GM18511 (cell line): ENCODE measurements around the gene LRRC71.

Experiments
- ATAC-seq: cut with Tn5 transposase; IDR thresholded peaks from one replicate; pipeline ENCODE4 v1.9.1; 2021; ENCODE audit warnings: mild to moderate bottlenecking, moderate library complexity; ENCODE audit not compliant: unreplicated experiment

LRRC71 gene

DNA sequence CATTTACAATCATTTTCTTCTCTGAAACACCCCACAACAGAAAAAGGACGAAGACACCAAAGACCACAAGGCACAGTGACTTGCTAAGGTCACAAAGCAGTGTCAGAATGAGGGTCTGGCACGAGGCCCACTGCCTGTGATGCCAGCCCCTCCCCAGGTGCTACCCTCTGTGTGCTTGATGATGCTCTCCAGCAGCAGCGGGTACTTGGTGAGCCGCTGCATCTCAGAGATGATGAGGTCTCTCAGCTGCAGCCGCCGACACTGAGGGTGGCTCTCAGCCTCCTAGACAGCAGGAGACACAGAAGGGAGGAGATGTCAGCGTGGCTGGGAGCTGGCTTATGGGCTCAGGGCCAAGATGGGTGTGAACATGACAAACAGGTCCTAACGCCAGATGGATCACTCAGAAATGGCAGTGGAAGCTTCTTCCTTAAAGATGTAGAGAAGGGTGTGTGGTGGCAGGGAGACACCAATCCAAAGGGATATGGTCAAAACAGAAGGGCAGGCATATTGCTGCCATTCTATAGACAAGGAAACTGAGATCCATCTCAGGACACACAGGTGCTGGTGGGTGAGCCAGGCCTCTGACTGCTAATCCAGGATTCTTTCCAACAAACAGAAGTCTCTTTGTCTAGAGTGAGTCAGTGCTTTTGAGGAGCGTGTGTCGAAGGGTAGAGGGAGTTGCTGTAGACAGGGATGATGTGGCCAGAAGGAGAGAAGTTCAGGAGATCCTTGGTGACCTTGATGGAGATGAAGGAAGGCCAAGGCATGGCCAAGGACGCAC lies 25.6 kb downstream of the LRRC71 start:
- no peak for ATAC-seq

DNA sequence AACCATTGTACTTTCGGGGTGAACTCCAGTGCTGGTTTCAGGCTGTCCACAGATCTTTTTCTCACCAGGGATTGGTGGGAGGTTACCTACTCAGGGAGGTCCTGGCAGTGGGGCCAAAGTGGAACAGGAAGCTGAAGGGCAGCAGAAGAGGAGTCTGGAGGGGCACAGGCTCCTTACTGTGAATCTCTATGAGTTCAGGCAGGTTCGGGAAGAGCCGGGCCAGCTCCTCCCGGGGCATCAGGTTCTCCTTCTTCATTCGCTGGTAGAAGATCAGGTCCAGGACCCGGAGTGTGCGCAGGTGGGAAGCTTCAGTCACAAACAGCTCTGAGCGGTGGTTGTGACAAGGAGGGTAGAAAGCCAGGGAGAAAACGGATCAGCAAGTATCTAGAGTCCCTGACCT lies 26.7 kb downstream of the LRRC71 start:
- no peak for ATAC-seq

- no peak for ATAC-seq
These were observed 27.5 kb downstream of the LRRC71 start for GRCh38 chr1:156947818-156948525.

- ATAC-seq: no peak
These were observed 28.3 kb downstream of the LRRC71 start for GRCh38 chr1:156948708-156949107.

DNA sequence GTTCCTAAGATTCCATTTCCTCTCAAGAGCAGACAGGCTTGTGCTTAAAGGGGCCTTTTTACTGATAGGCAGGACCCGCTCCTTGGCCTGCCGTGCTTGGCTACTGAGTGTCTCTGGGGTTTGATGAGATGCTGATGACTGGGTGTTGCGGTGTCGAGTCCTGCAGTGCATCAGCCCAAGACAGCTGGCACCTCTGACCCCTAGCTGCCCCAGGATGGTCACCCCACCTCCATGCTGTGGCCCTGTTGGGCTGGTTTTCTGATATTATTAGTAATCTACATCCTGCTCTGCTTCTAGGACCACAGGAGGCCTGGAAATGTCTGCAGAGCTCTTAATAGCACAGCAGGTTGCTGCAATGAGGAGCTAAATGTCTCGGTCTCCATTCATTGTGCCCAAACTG lies 28.7 kb downstream of the LRRC71 start:
- ATAC-seq: no peak

DNA sequence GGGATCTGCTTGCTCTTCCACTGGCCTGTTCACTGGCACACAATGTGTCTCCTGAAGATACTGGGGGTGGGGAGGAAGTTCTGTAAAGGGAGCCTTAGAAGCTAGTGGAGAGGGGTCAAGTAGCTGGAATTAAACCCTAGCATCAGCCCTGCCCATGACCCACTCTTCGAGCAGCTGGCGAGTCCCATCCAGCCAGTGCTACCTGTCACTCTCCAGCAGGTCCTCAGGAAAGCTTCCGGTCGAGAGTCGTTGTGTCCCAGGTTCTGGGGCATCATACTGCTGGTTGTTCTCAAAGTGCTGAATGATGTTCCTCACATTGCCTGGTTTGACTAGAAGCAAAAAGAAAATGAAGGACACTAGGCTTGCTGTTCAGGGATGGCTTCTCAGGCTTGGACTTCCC lies 30.9 kb downstream of the LRRC71 start:
- no peak for ATAC-seq

DNA sequence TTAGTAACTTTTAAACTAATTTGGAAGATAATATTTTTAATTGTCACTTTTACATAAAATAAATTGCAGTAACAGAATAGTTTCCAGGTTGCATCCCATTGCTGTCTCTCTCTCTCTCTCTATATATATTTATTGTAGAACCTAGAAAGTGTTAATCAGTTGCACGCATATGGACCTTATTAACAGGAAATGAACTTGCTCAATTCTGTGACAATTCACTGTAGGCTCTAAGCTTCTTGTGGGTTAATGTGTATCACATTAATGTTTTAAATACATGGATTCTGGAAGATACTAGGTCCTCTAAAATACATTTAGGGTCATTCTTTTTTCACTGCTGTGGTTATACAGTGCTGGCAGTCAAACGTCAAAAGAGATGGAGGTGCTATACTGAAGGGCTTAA lies 33.1 kb downstream of the LRRC71 start:
- ATAC-seq: no peak

- ATAC-seq: no peak
These were observed 35.9 kb downstream of the LRRC71 start for GRCh38 chr1:156956333-156956732.

GRCh38 chr1:156957634-156958033 lies 37.2 kb downstream of the LRRC71 start:
- ATAC-seq: no peak

DNA sequence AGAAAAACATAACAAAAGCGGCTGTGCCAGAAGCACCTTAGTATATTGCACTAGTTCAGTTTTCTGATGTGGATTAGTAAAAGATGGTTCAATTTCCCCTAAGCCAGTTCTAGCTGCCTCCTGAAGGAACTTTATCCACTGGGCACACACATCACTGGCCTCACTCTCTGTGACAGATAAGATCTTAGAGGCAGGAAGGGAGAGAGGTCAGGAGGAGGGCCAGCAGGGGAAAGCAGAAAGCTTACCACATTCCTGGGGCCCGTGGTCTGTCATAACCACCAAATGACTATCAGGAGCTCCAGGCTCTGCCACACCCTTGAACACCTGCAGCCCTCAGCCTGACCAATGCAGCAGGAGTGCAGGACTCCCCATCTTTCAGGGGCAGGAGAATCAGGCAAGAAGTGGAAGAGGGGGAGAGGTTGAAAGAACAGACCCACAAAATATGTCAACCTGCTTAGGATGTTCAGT lies 37.8 kb downstream of the LRRC71 start:
- ATAC-seq: no peak

- ATAC-seq: no peak
These were observed 39.0 kb downstream of the LRRC71 start for GRCh38 chr1:156959414-156959813.

DNA sequence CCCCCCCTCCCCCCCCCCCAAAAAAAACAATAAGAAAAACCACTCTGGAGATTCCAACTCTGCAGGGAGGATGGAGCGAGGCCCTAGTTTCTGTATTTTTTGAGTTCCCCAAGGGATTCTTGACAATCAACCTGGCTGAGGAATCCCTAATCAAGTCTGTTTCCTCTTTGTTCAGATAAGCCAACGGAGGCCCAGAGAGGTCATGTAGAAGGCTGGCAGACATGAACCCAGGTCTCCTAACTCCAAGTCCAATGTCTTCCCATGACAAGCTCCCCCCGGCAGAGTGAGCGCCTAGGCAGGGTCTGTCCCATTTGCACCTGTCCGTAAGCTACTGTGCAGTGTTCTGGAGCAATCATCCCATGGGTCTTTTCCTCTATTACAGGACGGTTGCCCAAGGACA lies 39.5 kb downstream of the LRRC71 start:
- ATAC-seq: no peak

- no peak for ATAC-seq
These were observed 41.3 kb downstream of the LRRC71 start for GRCh38 chr1:156961709-156962108.

- ATAC-seq: no peak
These were observed 43.2 kb downstream of the LRRC71 start for GRCh38 chr1:156963621-156964020.

DNA sequence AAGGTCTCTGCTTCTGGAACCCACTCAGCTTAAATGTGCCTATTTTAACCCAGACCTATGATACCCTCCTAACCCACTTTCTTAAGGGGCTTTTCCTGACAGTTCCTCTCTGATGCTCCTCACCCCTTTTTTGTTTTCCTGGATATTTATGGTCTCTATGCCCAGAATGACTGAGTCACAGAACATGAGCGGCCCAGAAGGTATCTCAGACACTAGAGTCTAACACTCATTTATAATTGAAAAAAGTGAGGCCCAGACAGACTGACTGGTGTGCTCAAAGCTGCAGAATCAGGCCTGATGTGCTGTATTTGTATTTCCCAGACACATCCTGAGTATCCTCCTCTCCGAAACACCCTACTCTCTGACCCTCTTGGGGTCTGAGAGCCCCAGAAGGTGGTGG lies 44.0 kb downstream of the LRRC71 start:
- no peak for ATAC-seq

DNA sequence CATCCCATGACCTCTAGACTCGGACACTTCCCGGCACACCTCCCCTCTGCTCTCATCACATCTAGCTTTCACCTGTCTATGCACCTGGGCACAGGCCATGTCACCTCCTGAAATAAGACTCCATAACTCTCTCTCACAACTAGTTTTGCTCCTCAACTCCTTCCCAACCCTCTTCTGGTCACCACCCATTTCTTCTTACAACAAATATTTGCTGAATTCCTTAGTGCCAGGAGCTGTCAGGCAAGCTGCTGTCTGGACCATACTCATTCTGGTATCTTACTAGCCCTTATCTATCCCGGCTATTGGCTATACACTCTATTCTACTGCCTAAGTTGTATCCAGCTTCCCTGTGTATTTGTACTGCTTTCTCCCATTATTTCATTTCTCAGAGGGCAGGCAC lies 49.1 kb downstream of the LRRC71 start:
- no peak for ATAC-seq

GRCh38 chr1:156970017-156970416 lies 49.6 kb downstream of the LRRC71 start:
- no peak for ATAC-seq

GRCh38 chr1:156973417-156973816 lies 53.0 kb downstream of the LRRC71 start:
- no peak for ATAC-seq

DNA sequence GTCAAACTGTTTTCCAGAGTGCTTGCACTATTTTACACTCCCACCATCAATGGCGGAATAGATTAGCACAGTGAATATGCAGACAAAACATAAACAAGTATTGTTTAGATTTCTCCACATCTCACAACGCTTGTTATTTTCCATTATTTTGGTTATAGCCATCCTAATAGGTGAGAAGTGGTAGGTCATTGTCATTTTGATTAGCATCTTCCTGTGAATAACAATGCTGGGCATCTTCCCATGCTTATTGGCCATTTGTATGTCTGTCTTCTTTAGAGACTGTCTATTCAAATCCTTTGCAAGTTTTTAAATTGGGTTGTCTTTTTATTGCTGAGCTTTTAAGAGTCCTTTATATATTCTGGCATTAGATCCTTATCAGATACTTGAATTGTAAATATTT lies 54.7 kb downstream of the LRRC71 start:
- ATAC-seq: no peak

DNA sequence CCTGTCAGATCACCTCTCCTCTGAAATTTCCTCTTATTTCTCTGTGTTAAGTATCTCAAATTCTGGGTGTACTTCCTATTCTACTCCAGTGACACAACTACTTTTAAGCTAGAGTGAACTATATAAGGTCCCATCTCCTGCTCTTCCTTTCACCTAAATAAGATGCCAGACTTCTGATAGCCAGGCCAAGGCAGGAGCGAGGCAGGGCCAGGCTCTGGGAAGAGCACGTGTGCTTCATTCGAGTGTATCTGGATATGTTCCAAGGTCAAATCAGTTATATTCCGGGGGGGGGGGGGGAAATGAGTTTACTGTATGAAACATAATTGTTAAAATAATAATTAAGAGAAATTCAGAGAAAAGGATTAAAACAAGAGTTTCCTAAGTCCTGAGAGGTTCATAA lies 60.1 kb downstream of the LRRC71 start:
- no peak for ATAC-seq
